IPS-18a (cell line): Measurements from ENCODE around the gene BCL7B.
A peak's percentile ranks its signal among the peaks of the same experiment; 100 is the strongest.
"Not testable (repeated sequence)": the region's sequence is repeated elsewhere in the genome, so short reads cannot be mapped to it uniquely, and the experiment has no call there.

ENCODE experiments used
- H3K27ac ChIP-seq: one replicate; pipeline ENCODE4 v1.5.1; 2013; ENCODE audit warnings: low read length
- H3K27me3 ChIP-seq: one replicate; pipeline ENCODE4 v1.6.1; 2013; ENCODE audit warnings: mild to moderate bottlenecking, low read length; ENCODE audit not compliant: control insufficient read depth, insufficient read depth
- H3K36me3 ChIP-seq: one replicate; pipeline ENCODE4 v1.6.1; 2013; ENCODE audit warnings: low read depth, low read length; ENCODE audit not compliant: control insufficient read depth
- H3K4me1 ChIP-seq: one replicate; pipeline ENCODE4 v1.6.1; 2013; ENCODE audit warnings: low read depth, low read length; ENCODE audit not compliant: control insufficient read depth
- H3K4me3 ChIP-seq: one replicate; pipeline ENCODE4 v1.5.1; 2013; ENCODE audit warnings: low read length
- H3K9ac ChIP-seq: one replicate; pipeline ENCODE4 v1.6.1; 2013; ENCODE audit warnings: mild to moderate bottlenecking, low read length, moderate library complexity
- H3K9me3 ChIP-seq: one replicate; pipeline ENCODE4 v1.6.1; 2013; ENCODE audit warnings: low read depth, low read length; ENCODE audit not compliant: control insufficient read depth

The BCL7B gene

DNA sequence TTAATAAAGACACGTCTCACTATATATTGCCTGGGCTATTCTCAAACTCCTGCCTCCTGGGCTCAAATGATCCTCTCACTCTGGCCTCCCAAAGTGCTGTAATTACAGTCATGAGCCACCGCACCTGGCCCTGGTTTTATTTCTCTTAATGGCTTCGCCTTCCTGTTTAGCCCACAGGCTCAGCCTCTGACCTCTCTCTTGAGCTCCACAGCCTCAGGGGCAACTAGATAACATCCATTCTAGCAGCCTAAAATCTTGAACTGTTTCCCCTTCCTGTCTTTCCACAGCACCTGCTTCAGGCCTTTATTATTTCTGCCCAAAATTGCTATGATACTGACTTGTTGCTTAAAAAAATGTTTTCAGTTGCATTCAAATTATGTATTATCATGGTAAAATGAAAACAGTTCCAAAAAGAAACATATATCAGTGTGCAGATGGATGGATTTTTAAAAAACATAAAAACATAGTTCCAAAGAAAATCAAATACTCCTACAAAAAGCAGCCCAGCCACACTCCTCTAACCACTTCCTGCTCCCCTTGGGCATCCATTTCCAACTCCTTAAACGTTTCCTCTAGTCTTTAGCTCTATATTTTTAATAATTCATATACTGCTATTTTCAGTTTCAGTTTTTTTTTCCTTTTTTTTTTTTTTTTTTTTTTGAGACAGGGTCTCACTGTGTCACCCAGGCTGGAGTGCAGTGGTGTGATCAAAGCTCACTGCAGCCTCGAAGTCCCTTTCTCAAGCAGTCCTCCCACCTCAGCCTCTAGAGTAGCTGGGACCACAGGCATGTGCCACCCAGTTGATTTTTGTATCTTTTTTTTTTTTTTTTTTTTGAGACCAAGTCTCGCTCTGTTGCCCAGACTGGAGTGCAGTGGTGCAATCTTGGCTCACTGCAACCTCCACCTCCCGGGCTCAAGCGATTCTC is 30.3 kb downstream of the BCL7B start:
- Histone ChIP-seq H3K36me3 (no peaks in the 10 kb centered on the region), H3K27me3 (no peaks in the 10 kb centered on the region), H3K4me3 (no peak overlapping the region), H3K9ac (no peak overlapping the region), H3K9me3 (no peaks in the 10 kb centered on the region), H3K4me1 (no peaks in the 10 kb centered on the region), H3K27ac (no peak overlapping the region)

GRCh38 chr7:73526158-73526494 is 31.4 kb downstream of the BCL7B start:
- not testable (repeated sequence) for H3K4me3 ChIP-seq, H3K9me3 ChIP-seq, H3K9ac ChIP-seq, H3K27ac ChIP-seq, H3K36me3 ChIP-seq, H3K27me3 ChIP-seq, H3K4me1 ChIP-seq

- Histone ChIP-seq H3K4me1 (peaks cover 9% of the 10 kb centered on the region), H3K9me3 (no peaks in the 10 kb centered on the region), H3K4me3 (peak within 1 kb of the TSS; percentile 78), H3K27ac (peak within 1 kb of the TSS; percentile 80), H3K36me3 (peaks cover 15% of the 10 kb centered on the region), H3K27me3 (no peaks in the 10 kb centered on the region), H3K9ac (peak within 1 kb of the TSS; percentile 82)
These were observed 35.2 kb downstream of the BCL7B start, which contains the start of gene BAZ1B for GRCh38 chr7:73522105-73522872. Gene BAZ1B (minus strand): TSS chr7:73522293. CDS start chr7:73521933, 360 bp downstream.

GRCh38 chr7:73521636-73522104 is 35.8 kb downstream of the BCL7B start:
- Histone ChIP-seq H3K9me3 (no peaks in the 10 kb centered on the region), H3K4me3 (peak overlapping the region; percentile 78), H3K27me3 (no peaks in the 10 kb centered on the region), H3K4me1 (peaks cover 9% of the 10 kb centered on the region), H3K36me3 (peaks cover 19% of the 10 kb centered on the region), H3K27ac (peak overlapping the region; percentile 80), H3K9ac (peak overlapping the region; percentile 82)

DNA sequence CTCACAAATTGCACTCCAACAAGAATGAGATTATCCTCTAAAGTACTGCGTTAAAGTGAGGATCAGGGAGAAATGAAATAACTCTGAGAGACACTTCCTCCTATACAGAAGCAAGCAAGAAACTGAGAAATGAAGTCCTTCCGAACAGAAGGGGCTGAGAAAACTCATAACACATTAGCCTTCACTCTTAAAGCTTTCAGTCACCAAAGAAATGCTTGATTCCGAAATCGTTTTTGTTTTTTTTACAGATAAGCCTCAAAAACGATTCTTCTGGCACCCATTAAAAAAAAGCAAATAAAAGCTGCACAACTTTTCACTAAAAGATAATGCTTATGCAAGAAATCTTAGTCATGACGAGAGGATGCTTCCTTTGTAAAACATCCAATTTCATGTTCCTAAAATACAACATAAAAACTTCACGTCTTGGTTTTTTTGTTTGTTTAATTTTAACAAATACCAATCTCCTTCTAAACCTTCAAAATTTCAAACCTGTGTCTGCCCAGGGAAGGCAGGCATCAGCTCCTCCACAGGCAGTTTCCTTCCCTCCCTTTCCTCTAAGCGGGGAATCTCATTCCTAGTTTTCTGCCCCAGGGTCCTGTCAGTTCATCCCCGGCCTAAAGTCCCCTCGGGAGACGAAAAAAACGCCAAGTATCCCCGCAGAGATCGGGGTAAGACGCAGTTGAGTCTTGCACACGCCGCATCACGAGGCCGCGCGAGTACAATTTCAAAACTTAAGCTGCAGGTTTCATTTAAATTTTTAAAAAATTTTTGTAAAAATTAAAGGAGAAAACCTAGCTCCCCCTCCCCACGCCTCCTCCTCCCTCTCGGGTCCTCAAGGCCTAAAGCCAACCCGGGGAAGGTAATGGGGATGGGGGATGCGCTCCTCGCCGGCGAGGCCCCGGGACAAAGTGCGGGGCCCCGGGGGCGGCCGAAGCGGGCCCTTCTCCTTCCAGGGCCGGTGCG is 36.5 kb downstream of the BCL7B start:
- no peaks in the 10 kb centered on the region for H3K27me3 ChIP-seq
- H3K9ac ChIP-seq: peak overlapping the region; percentile 82
- H3K4me3 ChIP-seq: peak overlapping the region; percentile 78
- peaks cover 9% of the 10 kb centered on the region for H3K4me1 ChIP-seq
- no peaks in the 10 kb centered on the region for H3K9me3 ChIP-seq
- no peak overlapping the region for H3K27ac ChIP-seq
- peaks cover 22% of the 10 kb centered on the region for H3K36me3 ChIP-seq

- H3K9ac ChIP-seq: peak overlapping the region; percentile 82
- H3K9me3 ChIP-seq: no peaks in the 10 kb centered on the region
- peak overlapping the region; percentile 78 for H3K4me3 ChIP-seq
- H3K27ac ChIP-seq: no peak overlapping the region
- H3K27me3 ChIP-seq: no peaks in the 10 kb centered on the region
- peaks cover 30% of the 10 kb centered on the region for H3K36me3 ChIP-seq
- H3K4me1 ChIP-seq: peaks cover 9% of the 10 kb centered on the region
These were observed 37.4 kb downstream of the BCL7B start for GRCh38 chr7:73519867-73520672.

- H3K27me3 ChIP-seq: no peaks in the 10 kb centered on the region
- H3K4me1 ChIP-seq: peaks cover 9% of the 10 kb centered on the region
- no peak overlapping the region for H3K27ac ChIP-seq
- peak overlapping the region; percentile 5 for H3K4me3 ChIP-seq
- H3K9me3 ChIP-seq: no peaks in the 10 kb centered on the region
- H3K36me3 ChIP-seq: peaks cover 37% of the 10 kb centered on the region
- H3K9ac ChIP-seq: no peak overlapping the region
These were observed 39.0 kb downstream of the BCL7B start for GRCh38 chr7:73518470-73518869.

DNA sequence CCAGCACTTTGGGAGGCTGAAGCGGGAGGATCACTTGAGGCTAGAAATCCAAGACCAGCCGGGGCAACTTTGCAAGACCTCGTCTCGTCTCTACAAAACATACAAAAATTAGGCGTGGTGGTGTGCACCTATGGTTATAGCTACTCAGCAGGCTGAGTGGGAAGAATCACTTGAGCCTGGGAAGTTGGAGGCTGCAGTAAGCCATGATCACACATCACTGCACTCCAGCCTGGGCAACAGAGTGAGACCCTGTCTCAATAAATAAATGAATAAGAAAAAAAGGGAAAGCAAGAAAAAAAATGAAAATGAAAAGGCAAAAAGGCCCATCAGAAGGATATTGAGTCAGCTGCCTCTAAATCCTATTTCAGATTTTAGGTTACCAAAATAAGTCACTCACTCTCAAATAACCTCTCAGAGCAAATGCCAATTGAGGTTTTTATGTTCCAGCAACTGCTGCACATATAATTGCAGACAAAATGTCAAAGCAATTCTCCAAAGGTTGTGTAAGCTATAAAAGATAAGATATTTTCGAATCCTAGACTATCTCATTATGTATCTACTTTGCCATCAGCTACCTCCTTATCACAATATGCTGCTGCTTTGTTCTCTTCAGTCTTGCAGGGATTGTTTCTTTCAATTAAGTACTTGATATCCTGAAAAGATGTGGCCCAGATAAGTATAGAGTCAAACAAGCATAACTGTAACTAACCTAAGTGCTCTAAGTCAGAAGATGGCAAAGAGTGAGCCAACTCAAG is 40.1 kb downstream of the BCL7B start:
- H3K36me3 ChIP-seq: peaks cover 46% of the 10 kb centered on the region
- H3K27me3 ChIP-seq: no peaks in the 10 kb centered on the region

GRCh38 chr7:73515178-73515577 is 42.3 kb downstream of the BCL7B start:
- H3K9ac ChIP-seq: no peak overlapping the region
- peaks cover 7% of the 10 kb centered on the region for H3K4me1 ChIP-seq
- peaks cover 55% of the 10 kb centered on the region for H3K36me3 ChIP-seq
- no peaks in the 10 kb centered on the region for H3K9me3 ChIP-seq
- H3K4me3 ChIP-seq: no peak overlapping the region
- H3K27ac ChIP-seq: no peak overlapping the region
- no peaks in the 10 kb centered on the region for H3K27me3 ChIP-seq

More for the DNA sequence above, 40.1 kb downstream of the BCL7B start:
- Histone ChIP-seq H3K4me1 (peaks cover 9% of the 10 kb centered on the region), H3K9me3 (no peaks in the 10 kb centered on the region), H3K9ac (no peak overlapping the region), H3K27ac (no peak overlapping the region), H3K4me3 (no peak overlapping the region)
